Muscle layer of colon (tissue), 2 donors: ENCODE measurements around the gene GPR87.
A peak's percentile ranks its signal among the peaks of the same experiment; 100 is the strongest.

Experiments
- H3K27ac ChIP-seq: one replicate; pipeline ENCODE4 v1.7.0; 2013; ENCODE audit warnings: low read depth, mild to moderate bottlenecking, low read length, moderate library complexity
- H3K27me3 ChIP-seq, 2 donors: one replicate each; pipeline ENCODE4 v1.7.0; 2013; ENCODE audit warnings: low read length in 2 of 2, mild to moderate bottlenecking in 2 of 2; ENCODE audit not compliant: insufficient read depth in 2 of 2, control insufficient read depth in 1 of 2
- H3K36me3 ChIP-seq: one replicate; pipeline ENCODE4 v1.7.0; 2013; ENCODE audit warnings: mild to moderate bottlenecking, low read length; ENCODE audit not compliant: insufficient read depth
- H3K4me1 ChIP-seq: one replicate; pipeline ENCODE4 v1.7.0; 2013; ENCODE audit warnings: mild to moderate bottlenecking, low read length; ENCODE audit not compliant: insufficient read depth
- H3K4me3 ChIP-seq, 2 donors: one replicate each; pipeline ENCODE4 v1.7.0; 2013; ENCODE audit warnings: low read length in 2 of 2, low read depth in 1 of 2, mild to moderate bottlenecking in 1 of 2, moderate library complexity in 1 of 2
- H3K9ac ChIP-seq: one replicate; pipeline ENCODE4 v1.7.0; 2013; ENCODE audit warnings: low read length
- H3K9me3 ChIP-seq: one replicate; pipeline ENCODE4 v1.7.0; 2013; ENCODE audit warnings: mild to moderate bottlenecking, low read length
- donor health status: abdominal sarcoma.
- donor health status: Adenocarcinoma of cecum.

Gene GPR87

GRCh38 chr3:151262871-151263525, 53.6 kb downstream of the GPR87 start:
- H3K36me3 ChIP-seq: no peaks in the 10 kb centered on the region
- H3K9me3 ChIP-seq: no peaks in the 10 kb centered on the region
- H3K4me1 ChIP-seq: peaks cover 65% of the 10 kb centered on the region
- no peaks in the 10 kb centered on the region for H3K27me3 ChIP-seq
- no peak overlapping the region for H3K9ac ChIP-seq
- no peak overlapping the region for H3K4me3 ChIP-seq
- H3K27ac ChIP-seq: peak overlapping the region; percentile 79

- no peaks in the 10 kb centered on the region for H3K27me3 ChIP-seq
- no peak overlapping the region for H3K4me3 ChIP-seq
- H3K4me1 ChIP-seq: peaks cover 62% of the 10 kb centered on the region
- H3K36me3 ChIP-seq: no peaks in the 10 kb centered on the region
- peak overlapping the region; percentile 71 for H3K27ac ChIP-seq
- H3K9me3 ChIP-seq: no peaks in the 10 kb centered on the region
- no peak overlapping the region for H3K9ac ChIP-seq
Measured at GRCh38 chr3:151259664-151260063, 57.0 kb downstream of the GPR87 start.

DNA sequence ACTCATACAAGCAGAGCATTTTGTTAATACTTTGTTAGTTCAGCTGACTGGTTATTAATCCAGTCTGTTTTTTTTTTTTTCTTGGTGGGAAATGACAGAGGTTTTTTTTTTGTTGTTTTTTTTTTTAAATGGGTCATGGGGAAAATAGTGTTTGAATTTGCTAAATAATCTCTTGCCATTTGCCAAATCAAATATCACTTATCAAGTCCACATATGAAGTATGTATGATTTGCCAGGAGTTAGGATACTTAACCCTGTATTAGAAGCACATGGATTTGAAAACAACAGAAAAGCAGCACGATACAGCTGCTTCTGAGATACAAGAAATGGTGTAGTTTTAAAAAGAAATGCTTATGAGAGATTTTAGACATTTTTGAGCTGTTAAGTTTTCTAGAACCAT, 59.9 kb downstream of the GPR87 start:
- no peaks in the 10 kb centered on the region for H3K9me3 ChIP-seq
- peak overlapping the region; percentile 65 for H3K27ac ChIP-seq
- H3K36me3 ChIP-seq: no peaks in the 10 kb centered on the region
- H3K4me3 ChIP-seq: no peak overlapping the region
- H3K9ac ChIP-seq: no peak overlapping the region
- H3K27me3 ChIP-seq: no peaks in the 10 kb centered on the region
- H3K4me1 ChIP-seq: peaks cover 66% of the 10 kb centered on the region

- H3K9me3 ChIP-seq: no peaks in the 10 kb centered on the region
- no peak overlapping the region for H3K27ac ChIP-seq
- no peaks in the 10 kb centered on the region for H3K27me3 ChIP-seq
- H3K4me3 ChIP-seq: peak overlapping the region in 1 of 2 donors; percentile 24
- H3K4me1 ChIP-seq: peaks cover 29% of the 10 kb centered on the region
- H3K9ac ChIP-seq: no peak overlapping the region
- no peaks in the 10 kb centered on the region for H3K36me3 ChIP-seq
Measured at GRCh38 chr3:151248772-151249337, 67.8 kb downstream of the GPR87 start.
